Lung (tissue), 12 donors: ENCODE data around the gene POU6F2. TPM values are rescaled to one million over a fixed set of nuclear protein-coding genes. Genes with fewer than 3 reads are reported as not detected.

Experiments used
- ATAC-seq: fragments of 200-7000 bp; cut with Tn5 transposase; one replicate; pipeline ENCODE4 v1.9.1; 2020; ENCODE audit warnings: moderate number of reproducible peaks; ENCODE audit not compliant: insufficient read depth, low FRiP score
- DNase-seq, 3 donors: peaks; one replicate each; pipeline ENCODE4 v3.0.0-alpha.2; 2013 to 2017
- H3K27ac ChIP-seq, 2 donors: one replicate each; pipeline ENCODE4 v1.5.1; 2013; ENCODE audit warnings: mild to moderate bottlenecking in 2 of 2, moderate library complexity in 2 of 2, control low read depth in 1 of 2, inconsistent platforms in 1 of 2, low read depth in 1 of 2, low read length in 1 of 2
- H3K27me3 ChIP-seq, 3 donors: one replicate each; pipeline ENCODE4 v1.5.1; 2013; ENCODE audit warnings: low read length in 2 of 3; ENCODE audit not compliant: control insufficient read depth in 3 of 3, insufficient read depth in 3 of 3
- H3K36me3 ChIP-seq, 4 donors: one replicate each; pipeline ENCODE4 v1.5.1; 2013; ENCODE audit warnings: low read length in 4 of 4, mild to moderate bottlenecking in 1 of 4, moderate library complexity in 1 of 4; ENCODE audit not compliant: control insufficient read depth in 4 of 4, insufficient read depth in 4 of 4
- H3K4me1 ChIP-seq, 5 donors: one replicate each; pipeline ENCODE4 v1.5.1; 2013; ENCODE audit warnings: low read length in 5 of 5, mild to moderate bottlenecking in 2 of 5, moderate library complexity in 1 of 5; ENCODE audit not compliant: control insufficient read depth in 5 of 5, insufficient read depth in 5 of 5
- H3K4me3 ChIP-seq: one replicate; pipeline ENCODE4 v1.5.1; 2013; ENCODE audit warnings: mild to moderate bottlenecking, control low read depth, moderate library complexity
- H3K9ac ChIP-seq, 2 donors: one replicate each; pipeline ENCODE4 v1.5.1; 2013; ENCODE audit warnings: low read length in 2 of 2, control low read depth in 1 of 2; ENCODE audit not compliant: insufficient read depth in 1 of 2
- H3K9me3 ChIP-seq, 4 donors: one replicate each; pipeline ENCODE4 v1.5.1; 2013; ENCODE audit warnings: low read length in 3 of 4, mild to moderate bottlenecking in 1 of 4, moderate library complexity in 1 of 4; ENCODE audit not compliant: control insufficient read depth in 4 of 4, insufficient read depth in 3 of 4
- WGBS, 2 donors: extraction: QIAGEN DNeasy Blood & Tissue Kit; methylation state at CpG; one replicate each; pipeline ENCODE4 v1.1.7; 2013; 5-methylcytosine and 5-hydroxymethylcytosine counted together
- polyA plus RNA-seq, 2 donors: library from polyadenylated mRNA; stranded (reverse); fragments of 200-250 nt; gene quantifications; one replicate each; pipeline ENCODE4 v1.2.1, GENCODE V29; 2013
- total RNA-seq, 2 donors: library from RNA; depleted of rRNA in 1 of 2; stranded (reverse); fragments of >200 nt in 1 of 2; gene quantifications; one replicate each; pipeline ENCODE4 v1.2.1, GENCODE V29; 2014 to 2021
- TF ChIP-seq, protein P1 (sequence below): IDR thresholded peaks from 2 replicates; pipeline ENCODE4 v1.5.1; 2012; ENCODE audit warnings: mild to moderate bottlenecking; ENCODE audit errors: control extremely low read depth, extremely low read depth
- donor health status: control.
- donor health status: control.
- donor health status: Bipolar disorder and iron deficiency.
- donor health status: healthy.
- donor health status: DM: yes; HTN: yes; CAD: no.

POU6F2 gene
- total and polyA plus RNA-seq, 4 donors: 0.08 to 0.18 TPM; not detected in 2

- Histone ChIP-seq H3K36me3 (no peaks in the 10 kb centered on the region), H3K9ac (no peak overlapping the region), H3K27ac (no peak overlapping the region), H3K27me3 (no peaks in the 10 kb centered on the region), H3K9me3 (no peaks in the 10 kb centered on the region), H3K4me1 (peaks cover 0 to 4% (median 0%) of the 10 kb centered on the region in 5 donors), H3K4me3 (no peak overlapping the region)
- 61 to 85% methylated on average over 4 of the region's 4 CpGs for WGBS, 2 donors
- TF ChIP-seq, protein P1, sequence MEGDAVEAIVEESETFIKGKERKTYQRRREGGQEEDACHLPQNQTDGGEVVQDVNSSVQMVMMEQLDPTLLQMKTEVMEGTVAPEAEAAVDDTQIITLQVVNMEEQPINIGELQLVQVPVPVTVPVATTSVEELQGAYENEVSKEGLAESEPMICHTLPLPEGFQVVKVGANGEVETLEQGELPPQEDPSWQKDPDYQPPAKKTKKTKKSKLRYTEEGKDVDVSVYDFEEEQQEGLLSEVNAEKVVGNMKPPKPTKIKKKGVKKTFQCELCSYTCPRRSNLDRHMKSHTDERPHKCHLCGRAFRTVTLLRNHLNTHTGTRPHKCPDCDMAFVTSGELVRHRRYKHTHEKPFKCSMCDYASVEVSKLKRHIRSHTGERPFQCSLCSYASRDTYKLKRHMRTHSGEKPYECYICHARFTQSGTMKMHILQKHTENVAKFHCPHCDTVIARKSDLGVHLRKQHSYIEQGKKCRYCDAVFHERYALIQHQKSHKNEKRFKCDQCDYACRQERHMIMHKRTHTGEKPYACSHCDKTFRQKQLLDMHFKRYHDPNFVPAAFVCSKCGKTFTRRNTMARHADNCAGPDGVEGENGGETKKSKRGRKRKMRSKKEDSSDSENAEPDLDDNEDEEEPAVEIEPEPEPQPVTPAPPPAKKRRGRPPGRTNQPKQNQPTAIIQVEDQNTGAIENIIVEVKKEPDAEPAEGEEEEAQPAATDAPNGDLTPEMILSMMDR: no peak
- ATAC-seq (no peak), DNase-seq (no peak)
Measured at GRCh38 chr7:39054731-39055130, 77.0 kb downstream of the POU6F2 start.

DNA sequence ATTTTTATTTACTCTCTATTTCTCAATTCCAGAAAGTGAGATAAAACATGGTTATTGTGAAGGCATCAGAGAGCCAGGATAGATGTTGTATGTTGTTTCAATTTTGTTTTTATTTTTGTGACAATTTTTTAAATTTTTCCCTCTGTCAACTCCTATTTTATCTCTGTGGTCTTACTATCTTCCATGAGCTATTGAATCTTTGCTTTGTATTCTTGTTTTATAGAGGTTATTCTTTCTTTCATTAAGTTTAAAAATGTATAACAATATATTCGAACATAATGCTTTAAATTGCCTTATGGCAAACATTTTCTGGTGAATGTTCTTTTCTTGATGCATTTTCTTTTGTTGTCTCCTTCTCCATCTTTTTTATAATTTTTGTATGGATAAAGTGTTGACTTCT lies 78.4 kb downstream of the POU6F2 start:
- Histone ChIP-seq H3K9ac (no peak overlapping the region), H3K27ac (no peak overlapping the region), H3K4me3 (no peak overlapping the region), H3K36me3 (no peaks in the 10 kb centered on the region), H3K4me1 (peaks cover 0 to 4% (median 0%) of the 10 kb centered on the region in 5 donors), H3K27me3 (no peaks in the 10 kb centered on the region), H3K9me3 (no peaks in the 10 kb centered on the region)
- ATAC-seq: no peak
- DNase-seq: no peak
- WGBS, 2 donors: 91 to 95% methylated on average over 1 of the region's 1 CpG
- TF ChIP-seq, protein P1: no peak

GRCh38 chr7:39062811-39063210 lies 85.1 kb downstream of the POU6F2 start:
- Histone ChIP-seq H3K9me3 (no peaks in the 10 kb centered on the region), H3K27me3 (no peaks in the 10 kb centered on the region), H3K27ac (no peak overlapping the region), H3K9ac (no peak overlapping the region), H3K36me3 (no peaks in the 10 kb centered on the region), H3K4me1 (no peaks in the 10 kb centered on the region), H3K4me3 (no peak overlapping the region)
- ATAC-seq (no peak), DNase-seq (no peak)
- WGBS, 2 donors: 70 to 81% methylated on average over 4 of the region's 4 CpGs
- TF ChIP-seq, protein P1: no peak

GRCh38 chr7:39069031-39069430 lies 91.3 kb downstream of the POU6F2 start:
- ATAC-seq (no peak), DNase-seq (no peak)
- H3K36me3 ChIP-seq: no peaks in the 10 kb centered on the region
- H3K4me1 ChIP-seq: peaks cover 0 to 14% (median 0%) of the 10 kb centered on the region in 5 donors
- no peaks in the 10 kb centered on the region for H3K9me3 ChIP-seq
- H3K4me3 ChIP-seq: no peak overlapping the region
- H3K27ac ChIP-seq: no peak overlapping the region
- 85 to 93% methylated on average over 5 of the region's 5 CpGs for WGBS, 2 donors
- TF ChIP-seq, protein P1: no peak
- no peaks in the 10 kb centered on the region for H3K27me3 ChIP-seq
- H3K9ac ChIP-seq: no peak overlapping the region
